GM13977 (cell line): ENCODE data around the gene MEF2A.

Source experiments
- DNase-seq: peaks from one replicate; pipeline ENCODE4 v3.0.0; 2012; ENCODE audit warnings: low spot score
- in situ Hi-C: fragments of 300-500 bp; cut with MboI; formaldehyde crosslinking; loops from one replicate; pipeline ENCODE4 v1.12.0; 2022; ENCODE audit warnings: low sequenced_read_pairs, low pct_unique_long_range_greater_than_20kb, mixed read lengths, inconsistent platforms; ENCODE audit not compliant: unreplicated experiment
- TF ChIP-seq, protein P1 (sequence below): IDR thresholded peaks from 2 replicates; pipeline ENCODE4 v1.5.1; 2012; ENCODE audit warnings: mild to moderate bottlenecking, control low read depth; ENCODE audit not compliant: insufficient read depth; ENCODE audit errors: extremely low read depth, missing control alignments

Gene MEF2A

DNA sequence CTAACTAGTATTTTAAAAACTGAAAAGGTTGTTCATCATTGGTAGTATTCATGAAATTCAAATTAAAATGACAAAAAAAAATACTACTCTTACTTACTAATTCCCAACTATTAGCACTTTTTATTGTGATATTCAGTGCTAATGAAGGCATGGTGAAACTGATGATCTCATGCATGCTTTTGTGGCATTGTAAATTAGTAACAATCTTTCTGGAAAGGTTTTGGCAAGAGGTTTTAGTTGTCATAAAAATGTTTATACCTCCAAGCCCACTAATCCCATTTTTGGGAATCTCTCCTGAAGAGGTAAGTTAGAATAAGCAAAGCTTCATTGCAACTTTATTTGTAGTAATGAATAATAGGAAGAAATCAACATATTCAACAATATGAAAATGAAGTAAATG, 114.5 kb downstream of the MEF2A start:
- no peak for DNase-seq
- in situ Hi-C loops = no loop called here
- TF ChIP-seq, protein P1, sequence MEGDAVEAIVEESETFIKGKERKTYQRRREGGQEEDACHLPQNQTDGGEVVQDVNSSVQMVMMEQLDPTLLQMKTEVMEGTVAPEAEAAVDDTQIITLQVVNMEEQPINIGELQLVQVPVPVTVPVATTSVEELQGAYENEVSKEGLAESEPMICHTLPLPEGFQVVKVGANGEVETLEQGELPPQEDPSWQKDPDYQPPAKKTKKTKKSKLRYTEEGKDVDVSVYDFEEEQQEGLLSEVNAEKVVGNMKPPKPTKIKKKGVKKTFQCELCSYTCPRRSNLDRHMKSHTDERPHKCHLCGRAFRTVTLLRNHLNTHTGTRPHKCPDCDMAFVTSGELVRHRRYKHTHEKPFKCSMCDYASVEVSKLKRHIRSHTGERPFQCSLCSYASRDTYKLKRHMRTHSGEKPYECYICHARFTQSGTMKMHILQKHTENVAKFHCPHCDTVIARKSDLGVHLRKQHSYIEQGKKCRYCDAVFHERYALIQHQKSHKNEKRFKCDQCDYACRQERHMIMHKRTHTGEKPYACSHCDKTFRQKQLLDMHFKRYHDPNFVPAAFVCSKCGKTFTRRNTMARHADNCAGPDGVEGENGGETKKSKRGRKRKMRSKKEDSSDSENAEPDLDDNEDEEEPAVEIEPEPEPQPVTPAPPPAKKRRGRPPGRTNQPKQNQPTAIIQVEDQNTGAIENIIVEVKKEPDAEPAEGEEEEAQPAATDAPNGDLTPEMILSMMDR = no peak

GRCh38 chr15:99681990-99682389, 116.2 kb downstream of the MEF2A start:
- no peak for DNase-seq
- TF ChIP-seq, protein P1 = no peak
- in situ Hi-C loops = no loop called here

DNA sequence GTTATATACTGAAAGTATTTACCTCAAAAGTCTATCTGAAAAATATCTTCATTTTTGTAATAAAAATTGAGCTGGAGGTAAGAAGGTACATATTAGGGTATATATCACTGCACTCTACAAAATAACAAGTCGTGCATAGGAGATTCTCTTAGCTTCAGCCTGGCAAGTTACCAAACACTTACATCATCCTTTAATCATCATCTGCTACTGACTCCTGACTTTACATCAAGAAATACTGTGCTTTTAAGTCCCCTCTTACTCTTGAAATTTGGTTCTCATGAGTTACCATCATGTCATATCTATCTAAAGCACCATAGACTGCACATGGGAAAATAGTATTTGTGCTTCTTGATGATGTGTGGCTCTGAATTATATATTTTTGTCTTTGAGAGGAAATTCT, 116.7 kb downstream of the MEF2A start:
- in situ Hi-C loops = no loop called here
- no peak for DNase-seq

DNA sequence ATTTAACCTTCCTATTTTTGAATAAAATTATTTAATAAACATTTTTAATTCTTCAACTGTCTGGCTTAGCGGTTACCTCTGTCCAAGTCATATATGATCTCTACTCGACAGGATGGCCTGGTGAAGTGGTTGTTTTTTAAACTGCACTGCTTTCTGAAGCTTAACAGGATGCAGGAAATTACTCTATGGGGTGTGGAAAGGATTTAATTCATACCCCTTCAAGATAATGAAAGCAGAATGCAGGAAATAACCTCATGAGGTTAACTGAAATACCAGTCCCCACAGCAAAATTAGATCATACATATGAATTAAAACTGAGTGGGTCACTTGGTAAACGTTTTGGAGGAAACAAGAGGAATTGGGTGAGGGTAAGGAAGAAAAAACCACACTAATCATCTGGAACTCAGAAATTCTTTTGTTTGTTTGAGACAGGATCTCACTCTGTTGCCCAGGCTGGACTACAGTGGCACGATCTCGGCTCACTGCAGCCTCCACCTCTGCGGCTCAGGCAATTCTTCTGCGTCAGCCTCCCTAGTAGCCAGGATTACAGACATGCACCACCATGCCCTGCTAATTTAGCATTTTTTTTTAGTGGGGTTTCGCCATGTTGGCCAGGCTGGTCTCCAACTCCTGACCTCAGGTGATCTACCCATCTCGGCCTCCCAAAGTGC, 117.4 kb downstream of the MEF2A start:
- no peak for DNase-seq
- in situ Hi-C loops = no loop called here
- TF ChIP-seq, protein P1 = no peak

More for the DNA sequence above, 116.7 kb downstream of the MEF2A start:
- TF ChIP-seq, protein P1 = no peak

DNA sequence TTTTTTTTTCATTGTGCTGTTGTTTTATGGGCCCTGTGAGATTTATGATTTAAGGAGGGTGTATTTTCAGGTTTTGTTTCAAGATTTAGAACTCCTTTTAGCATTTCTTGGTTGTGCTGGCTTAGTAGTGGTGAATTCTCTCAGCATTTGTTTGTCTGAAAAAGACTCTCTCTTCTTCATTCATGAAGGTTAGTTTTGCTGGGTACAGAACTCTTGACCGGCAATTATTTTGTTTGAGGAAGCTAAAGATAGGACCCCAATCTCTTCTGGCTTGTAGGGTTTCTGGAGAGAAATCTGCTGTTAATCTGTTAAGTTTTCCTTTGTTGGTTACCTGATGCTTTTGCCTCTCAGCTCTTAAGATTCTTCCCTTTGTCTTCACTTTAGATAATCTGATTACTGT, 120.5 kb downstream of the MEF2A start:
- TF ChIP-seq, protein P1 = no peak
- no peak for DNase-seq
- in situ Hi-C loops = no loop called here

DNA sequence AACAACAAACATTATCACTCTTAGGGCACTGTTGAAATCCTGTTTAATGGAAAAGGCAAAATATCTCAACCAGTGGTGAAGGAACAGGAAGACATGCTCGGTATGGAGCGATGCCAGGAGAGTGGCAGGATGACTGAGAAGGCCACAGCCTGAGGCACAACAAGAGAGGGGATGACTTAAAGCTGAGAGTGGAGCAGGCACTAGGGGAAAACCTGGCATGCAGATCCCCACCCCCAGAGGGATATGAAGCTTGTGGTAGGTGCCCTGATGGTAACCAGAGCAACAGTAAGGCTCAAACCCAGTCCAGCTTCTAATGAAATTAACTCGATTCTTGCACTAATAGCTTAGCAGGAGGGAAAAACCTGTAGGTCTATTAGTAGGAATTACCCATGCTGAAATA, 127.0 kb downstream of the MEF2A start:
- no peak for DNase-seq
- TF ChIP-seq, protein P1 = no peak
- in situ Hi-C loops = no loop called here
